Measurements from ENCODE around the gene CEMIP2. TPM values are rescaled to one million over a fixed set of nuclear protein-coding genes. Genes with fewer than 3 reads are reported as not detected.

Gene CEMIP2
- total RNA-seq, 1 experiment from 2014 or later, result 14.8 TPM

- Histone ChIP-seq H3K4me1 (ENCODE audit: control insufficient read depth, insufficient read depth, low read length) (no peaks in the 10 kb centered on the region; the same call in 1 of the 2 replicates), H3K4me3 (ENCODE audit: low read depth in 2 of 2, low read length in 2 of 2) (no peak overlapping the region), H3K27me3 (ENCODE audit: control insufficient read depth, insufficient read depth, low read length) (no peaks in the 10 kb centered on the region), H3K27ac (ENCODE audit: low read length) (no peak overlapping the region), H3K36me3 (ENCODE audit: control insufficient read depth, insufficient read depth, low read length) (no peaks in the 10 kb centered on the region), H3K9me3 (ENCODE audit: control insufficient read depth, insufficient read depth, low read depth, low read length) (no peaks in the 10 kb centered on the region)
- CTCF ChIA-PET, result no interaction called here
- ATAC-seq, result no peak
- DNase-seq (ENCODE audit: low read depth, low spot score), result no peak
- POLR2A ChIA-PET, result no interaction called here
- no TSS peak for BruUV-seq (replicated peaks)
- in situ Hi-C loops (cut with HindIII; ENCODE audit: low pct_unique_long_range_greater_than_20kb, low sequenced_read_pairs) (no loop called here), intact Hi-C loops (cut with micrococcal nuclease; ENCODE audit: unreplicated experiment) (no loop called here)
- no peak for TF ChIP-seq REST (IDR thresholded peaks at IDR 0.05; ENCODE audit: insufficient read depth in 1 of 2, low read depth in 2 of 2, low read length in 1 of 2)
- TF ChIP-seq, protein P1, sequence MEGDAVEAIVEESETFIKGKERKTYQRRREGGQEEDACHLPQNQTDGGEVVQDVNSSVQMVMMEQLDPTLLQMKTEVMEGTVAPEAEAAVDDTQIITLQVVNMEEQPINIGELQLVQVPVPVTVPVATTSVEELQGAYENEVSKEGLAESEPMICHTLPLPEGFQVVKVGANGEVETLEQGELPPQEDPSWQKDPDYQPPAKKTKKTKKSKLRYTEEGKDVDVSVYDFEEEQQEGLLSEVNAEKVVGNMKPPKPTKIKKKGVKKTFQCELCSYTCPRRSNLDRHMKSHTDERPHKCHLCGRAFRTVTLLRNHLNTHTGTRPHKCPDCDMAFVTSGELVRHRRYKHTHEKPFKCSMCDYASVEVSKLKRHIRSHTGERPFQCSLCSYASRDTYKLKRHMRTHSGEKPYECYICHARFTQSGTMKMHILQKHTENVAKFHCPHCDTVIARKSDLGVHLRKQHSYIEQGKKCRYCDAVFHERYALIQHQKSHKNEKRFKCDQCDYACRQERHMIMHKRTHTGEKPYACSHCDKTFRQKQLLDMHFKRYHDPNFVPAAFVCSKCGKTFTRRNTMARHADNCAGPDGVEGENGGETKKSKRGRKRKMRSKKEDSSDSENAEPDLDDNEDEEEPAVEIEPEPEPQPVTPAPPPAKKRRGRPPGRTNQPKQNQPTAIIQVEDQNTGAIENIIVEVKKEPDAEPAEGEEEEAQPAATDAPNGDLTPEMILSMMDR (IDR thresholded peaks at IDR 0.05), result no peak
- no peak for TF ChIP-seq POLR2AphosphoS5 (IDR thresholded peaks at IDR 0.05; ENCODE audit: low read depth, low read length)
- TF ChIP-seq SIN3A (IDR thresholded peaks at IDR 0.05; ENCODE audit: borderline replicate concordance, insufficient read depth, low read depth, low read length), result no peak
- no peak for TF ChIP-seq TCF7L2 (IDR thresholded peaks at IDR 0.05; ENCODE audit: low read depth, low read length)
Observed at GRCh38 chr9:71681104-71681707, 87.1 kb downstream of the CEMIP2 start.

DNA sequence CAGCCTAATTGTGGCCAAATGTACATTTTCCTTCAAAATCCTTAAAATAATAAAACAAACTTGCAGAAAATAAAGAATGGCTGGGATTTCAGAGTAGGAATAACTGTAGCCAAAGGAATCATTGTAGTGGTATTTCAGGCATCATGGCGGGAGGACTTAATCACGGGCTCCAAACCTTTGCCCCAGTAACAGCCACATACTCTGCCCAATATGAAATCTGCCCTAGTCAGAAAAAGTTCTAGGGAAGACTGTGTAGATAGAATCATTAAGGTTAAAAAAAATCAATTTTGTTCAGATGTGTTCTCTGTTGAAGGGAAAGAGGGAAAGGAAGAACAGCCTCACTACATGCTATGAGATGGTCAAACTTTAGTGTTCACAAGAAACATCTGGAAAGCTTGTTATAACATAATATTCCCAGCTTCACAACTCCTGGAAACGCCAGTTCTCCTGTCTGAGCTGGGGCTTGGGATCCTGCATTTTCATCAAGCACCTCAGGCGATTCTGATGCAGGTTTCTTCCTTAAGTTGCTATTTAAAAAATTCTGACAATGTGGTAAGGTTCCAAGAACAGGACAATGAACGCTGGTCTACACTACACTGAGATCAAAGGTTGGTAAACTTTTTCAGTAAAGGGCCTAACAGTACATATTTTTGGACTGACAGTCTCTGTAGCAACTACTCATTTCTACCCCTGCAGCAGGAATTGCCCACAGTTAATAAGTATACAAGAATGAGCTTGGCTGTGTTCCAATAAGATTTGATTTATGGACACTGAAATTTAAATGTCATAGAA, 87.9 kb downstream of the CEMIP2 start:
- no peak overlapping the region for H3K27ac ChIP-seq (ENCODE audit: low read length)
- POLR2A ChIA-PET, result no interaction called here
- BruUV-seq (replicated peaks), result no TSS peak
- DNase-seq (ENCODE audit: low read depth, low spot score), result no peak
- CTCF ChIA-PET, result no interaction called here
- TF ChIP-seq TCF7L2 (IDR thresholded peaks at IDR 0.05; ENCODE audit: low read depth, low read length) (peak; percentile 44; the same call in 1 of the 2 replicates), POLR2AphosphoS5 (IDR thresholded peaks at IDR 0.05; ENCODE audit: low read depth, low read length) (no peak)
- H3K4me1 ChIP-seq (ENCODE audit: control insufficient read depth, insufficient read depth, low read length), result no peaks in the 10 kb centered on the region; the same call in 1 of the 2 replicates
- H3K27me3 ChIP-seq (ENCODE audit: control insufficient read depth, insufficient read depth, low read length), result no peaks in the 10 kb centered on the region
- intact Hi-C loops (cut with micrococcal nuclease; ENCODE audit: unreplicated experiment) (no loop called here), in situ Hi-C loops (cut with HindIII; ENCODE audit: low pct_unique_long_range_greater_than_20kb, low sequenced_read_pairs) (no loop called here)
- no peak for ATAC-seq
- H3K9me3 ChIP-seq (ENCODE audit: control insufficient read depth, insufficient read depth, low read depth, low read length), result no peaks in the 10 kb centered on the region
- no peak overlapping the region for H3K4me3 ChIP-seq (ENCODE audit: low read depth in 2 of 2, low read length in 2 of 2)
- H3K36me3 ChIP-seq (ENCODE audit: control insufficient read depth, insufficient read depth, low read length), result no peaks in the 10 kb centered on the region

DNA sequence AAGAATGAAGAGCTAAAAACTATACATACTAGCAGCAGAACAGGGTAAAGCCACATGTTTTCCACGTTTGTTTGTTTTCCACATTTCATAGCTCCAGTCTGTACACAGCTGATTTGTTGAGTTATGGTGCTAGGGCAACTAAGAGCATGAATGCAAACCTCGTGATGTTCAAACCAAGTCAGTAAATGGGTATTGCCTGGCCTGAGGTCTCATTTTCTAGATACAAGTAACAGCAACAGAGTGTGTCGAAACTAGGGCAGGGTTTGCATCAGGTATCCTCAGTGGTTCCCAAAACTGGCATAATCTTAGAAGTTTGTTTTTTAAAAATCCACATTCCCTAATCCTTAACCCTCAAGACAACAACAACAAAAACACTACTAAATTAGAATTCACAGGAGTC, 89.3 kb downstream of the CEMIP2 start:
- ChIA-PET POLR2A (no interaction called here), CTCF (no interaction called here)
- ATAC-seq (no peak), DNase-seq (ENCODE audit: low read depth, low spot score) (no peak)
- H3K4me3 ChIP-seq (ENCODE audit: low read depth in 2 of 2, low read length in 2 of 2), result no peak overlapping the region
- no peaks in the 10 kb centered on the region for H3K27me3 ChIP-seq (ENCODE audit: control insufficient read depth, insufficient read depth, low read length)
- no peaks in the 10 kb centered on the region for H3K36me3 ChIP-seq (ENCODE audit: control insufficient read depth, insufficient read depth, low read length)
- no TSS peak for BruUV-seq (replicated peaks)
- no peaks in the 10 kb centered on the region for H3K9me3 ChIP-seq (ENCODE audit: control insufficient read depth, insufficient read depth, low read depth, low read length)
- TF ChIP-seq TCF7L2 (IDR thresholded peaks at IDR 0.05; ENCODE audit: low read depth, low read length) (no peak), POLR2AphosphoS5 (IDR thresholded peaks at IDR 0.05; ENCODE audit: low read depth, low read length) (no peak), REST (IDR thresholded peaks at IDR 0.05; ENCODE audit: insufficient read depth in 1 of 2, low read depth in 2 of 2, low read length in 1 of 2) (no peak), SIN3A (IDR thresholded peaks at IDR 0.05; ENCODE audit: borderline replicate concordance, insufficient read depth, low read depth, low read length) (no peak)
- TF ChIP-seq, protein P1 (IDR thresholded peaks at IDR 0.05), result no peak
- in situ Hi-C loops (cut with HindIII; ENCODE audit: low pct_unique_long_range_greater_than_20kb, low sequenced_read_pairs) (no loop called here), intact Hi-C loops (cut with micrococcal nuclease; ENCODE audit: unreplicated experiment) (no loop called here)
- no peak overlapping the region for H3K27ac ChIP-seq (ENCODE audit: low read length)
- H3K4me1 ChIP-seq (ENCODE audit: control insufficient read depth, insufficient read depth, low read length), result no peaks in the 10 kb centered on the region; the same call in 1 of the 2 replicates

Data from Panc1 (cell line).